ENCODE results near the gene RPS15. TPM values are rescaled to one million over a fixed set of nuclear protein-coding genes. Genes with fewer than 3 reads are reported as not detected.
"Not testable (repeated sequence)": the region's sequence is repeated elsewhere in the genome, so short reads cannot be mapped to it uniquely, and the experiment has no call there.

Gene RPS15
- total RNA-seq, 1 donor from 2014 or later: 1,918 TPM

- Histone ChIP-seq H3K27me3 (peaks cover 44% of the 10 kb centered on the region), H3K4me3 (no peak overlapping the region), H2AFZ (replicated peaks) (no peak overlapping the region), H3K9me3 (ENCODE audit: low read depth) (no peaks in the 10 kb centered on the region), H3F3A (ENCODE audit: low read depth) (peaks cover 27% of the 10 kb centered on the region), H3K4me2 (no peak overlapping the region), H3K27ac (no peak overlapping the region), H3K79me2 (ENCODE audit: low read depth) (peaks cover 29% of the 10 kb centered on the region), H3K4me1 (peaks cover 31% of the 10 kb centered on the region), H4K20me1 (ENCODE audit: low read depth) (peaks cover 90% of the 10 kb centered on the region), H3K9ac (no peak overlapping the region), H3K36me3 (no peaks in the 10 kb centered on the region)
- Mint-ChIP-seq H3K4me1 (peaks cover 11% of the 10 kb centered on the region), H3K4me3 (peak overlapping the region; percentile 30), H3K27ac (no peak overlapping the region), H3K36me3 (peaks cover 2% of the 10 kb centered on the region), H3K9me3 (no peaks in the 10 kb centered on the region), H3K27me3 (ENCODE audit: insufficient read depth, low read depth) (peaks cover 16% of the 10 kb centered on the region)
- TF ChIP-seq EZH2 (IDR thresholded peaks at IDR 0.05) (no peak), EZH2phosphoT487 (IDR thresholded peaks at IDR 0.05) (no peak), CTCF (IDR thresholded peaks at IDR 0.05) (no peak)
- no peak for DNase-seq (ENCODE audit: low spot score)
Measured at GRCh38 chr19:1474765-1475351, 36.7 kb downstream of the RPS15 start.

GRCh38 chr19:1475751-1476437 is 37.7 kb downstream of the RPS15 start:
- Histone ChIP-seq H3K4me1 (peaks cover 22% of the 10 kb centered on the region), H3K27ac (no peak overlapping the region), H3K79me2 (ENCODE audit: low read depth) (peaks cover 29% of the 10 kb centered on the region), H3K4me3 (no peak overlapping the region), H3K4me2 (no peak overlapping the region), H3K9ac (no peak overlapping the region), H2AFZ (replicated peaks) (no peak overlapping the region), H3K27me3 (peaks cover 34% of the 10 kb centered on the region), H3F3A (ENCODE audit: low read depth) (peaks cover 22% of the 10 kb centered on the region), H3K36me3 (no peaks in the 10 kb centered on the region), H3K9me3 (ENCODE audit: low read depth) (no peaks in the 10 kb centered on the region), H4K20me1 (ENCODE audit: low read depth) (peaks cover 80% of the 10 kb centered on the region)
- Mint-ChIP-seq H3K9me3 (no peaks in the 10 kb centered on the region), H3K36me3 (peaks cover 2% of the 10 kb centered on the region), H3K4me3 (no peak overlapping the region), H3K27ac (no peak overlapping the region), H3K27me3 (ENCODE audit: insufficient read depth, low read depth) (peaks cover 12% of the 10 kb centered on the region), H3K4me1 (peaks cover 11% of the 10 kb centered on the region)
- no peak for DNase-seq (ENCODE audit: low spot score)
- TF ChIP-seq EZH2 (IDR thresholded peaks at IDR 0.05) (no peak), CTCF (IDR thresholded peaks at IDR 0.05) (no peak), EZH2phosphoT487 (IDR thresholded peaks at IDR 0.05) (no peak)

GRCh38 chr19:1477056-1477455 is 38.9 kb downstream of the RPS15 start:
- not testable (repeated sequence) for H3K27ac Mint-ChIP-seq

More at GRCh38 chr19:1477056-1477455, 38.9 kb downstream of the RPS15 start:
- DNase-seq (ENCODE audit: low spot score); H3K27ac ChIP-seq; H3K9ac ChIP-seq; H3K27me3 Mint-ChIP-seq (ENCODE audit: insufficient read depth, low read depth); H3K4me1 Mint-ChIP-seq; H2AFZ ChIP-seq (replicated peaks); H3K36me3 ChIP-seq; H3K36me3 Mint-ChIP-seq; H3K9me3 ChIP-seq (ENCODE audit: low read depth); H3K9me3 Mint-ChIP-seq; H3K4me2 ChIP-seq; H3K4me3 ChIP-seq: not testable (repeated sequence)
- peaks cover 22% of the 10 kb centered on the region for H3K27me3 ChIP-seq
- peak overlapping the region; percentile 75 for H3K4me3 Mint-ChIP-seq
- H3K79me2 ChIP-seq (ENCODE audit: low read depth): peaks cover 29% of the 10 kb centered on the region
- peaks cover 68% of the 10 kb centered on the region for H4K20me1 ChIP-seq (ENCODE audit: low read depth)
- H3F3A ChIP-seq (ENCODE audit: low read depth): peaks cover 13% of the 10 kb centered on the region
- peaks cover 10% of the 10 kb centered on the region for H3K4me1 ChIP-seq

Data from neural progenitor cell (in vitro differentiated cells).